GM18868 (cell line): ENCODE results near the gene PTCH2.
"Not testable (repeated sequence)": the region's sequence is repeated elsewhere in the genome, so short reads cannot be mapped to it uniquely, and the experiment has no call there.

Source experiments
- ATAC-seq: cut with Tn5 transposase; IDR thresholded peaks from one replicate; pipeline ENCODE4 v1.9.1; 2021; ENCODE audit warnings: mild to moderate bottlenecking, moderate library complexity; ENCODE audit not compliant: unreplicated experiment

PTCH2 gene

DNA sequence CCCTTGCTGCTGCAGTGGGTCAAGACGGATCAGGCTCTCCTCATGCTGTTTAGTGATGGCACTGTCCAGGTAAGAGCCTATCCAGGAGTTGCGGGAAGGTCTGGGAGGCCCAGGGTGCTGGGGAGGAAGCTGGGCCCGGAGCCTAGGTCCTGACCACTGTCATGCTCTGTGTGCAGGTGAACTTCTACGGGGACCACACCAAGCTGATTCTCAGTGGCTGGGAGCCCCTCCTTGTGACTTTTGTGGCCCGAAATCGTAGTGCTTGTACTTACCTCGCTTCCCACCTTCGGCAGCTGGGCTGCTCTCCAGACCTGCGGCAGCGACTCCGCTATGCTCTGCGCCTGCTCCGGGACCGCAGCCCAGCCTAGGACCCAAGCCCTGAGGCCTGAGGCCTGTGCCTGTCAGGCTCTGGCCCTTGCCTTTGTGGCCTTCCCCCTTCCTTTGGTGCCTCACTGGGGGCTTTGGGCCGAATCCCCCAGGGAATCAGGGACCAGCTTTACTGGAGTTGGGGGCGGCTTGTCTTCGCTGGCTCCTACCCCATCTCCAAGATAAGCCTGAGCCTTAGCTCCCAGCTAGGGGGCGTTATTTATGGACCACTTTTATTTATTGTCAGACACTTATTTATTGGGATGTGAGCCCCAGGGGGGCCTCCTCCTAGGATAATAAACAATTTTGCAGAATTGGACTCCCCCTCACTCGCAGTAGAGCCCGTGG is 37.6 kb downstream of the PTCH2 start:
- no peak for ATAC-seq

DNA sequence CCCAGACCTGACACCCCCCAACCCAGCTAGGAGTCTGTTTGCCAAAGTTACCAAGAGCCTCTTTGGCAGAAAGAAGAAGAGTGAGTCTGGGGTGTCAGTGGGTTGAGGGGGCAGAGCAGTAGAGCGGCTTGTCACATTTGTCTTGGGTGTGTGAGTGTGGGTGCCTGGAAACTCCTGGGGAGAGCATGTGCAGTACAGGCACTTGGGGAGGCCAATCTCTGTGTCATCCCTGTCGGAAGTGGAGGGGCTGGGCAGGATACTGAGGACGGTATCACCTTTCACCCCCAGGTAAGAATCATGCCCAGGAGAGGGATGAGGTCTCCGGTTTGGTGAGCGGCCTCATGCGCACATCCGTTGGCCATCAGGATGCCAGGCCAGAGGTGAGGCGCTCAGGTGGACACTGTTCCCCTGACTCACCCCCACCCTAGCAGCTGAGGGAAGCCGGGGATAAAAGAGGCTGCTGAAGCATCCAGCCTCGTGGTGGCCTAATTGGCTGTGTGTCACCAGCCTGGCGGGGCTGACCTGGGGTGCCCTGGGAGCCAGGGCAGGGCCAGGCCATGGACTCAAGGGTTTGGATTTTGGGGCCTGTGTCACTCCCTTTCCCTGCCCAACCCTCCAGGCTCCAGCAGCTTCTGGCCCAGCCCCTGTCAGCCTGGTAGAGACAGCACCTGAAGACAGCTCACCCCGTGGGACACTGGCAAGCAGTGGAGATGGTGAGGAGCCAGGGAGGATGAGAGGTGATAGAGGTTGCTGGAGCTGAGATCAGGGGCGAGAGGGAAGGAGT is 39.5 kb downstream of the PTCH2 start:
- no peak for ATAC-seq

DNA sequence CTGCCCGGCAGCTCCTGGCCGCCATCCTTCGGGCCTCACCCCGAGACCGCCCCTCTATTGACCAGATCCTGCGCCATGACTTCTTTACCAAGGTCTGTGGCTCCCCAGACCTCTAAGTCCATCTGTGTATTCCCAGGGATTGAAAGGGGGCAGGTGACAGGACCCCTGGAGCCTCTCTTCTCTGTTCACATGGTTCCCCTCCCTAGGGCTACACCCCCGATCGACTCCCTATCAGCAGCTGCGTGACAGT is 40.1 kb downstream of the PTCH2 start:
- ATAC-seq = no peak

DNA sequence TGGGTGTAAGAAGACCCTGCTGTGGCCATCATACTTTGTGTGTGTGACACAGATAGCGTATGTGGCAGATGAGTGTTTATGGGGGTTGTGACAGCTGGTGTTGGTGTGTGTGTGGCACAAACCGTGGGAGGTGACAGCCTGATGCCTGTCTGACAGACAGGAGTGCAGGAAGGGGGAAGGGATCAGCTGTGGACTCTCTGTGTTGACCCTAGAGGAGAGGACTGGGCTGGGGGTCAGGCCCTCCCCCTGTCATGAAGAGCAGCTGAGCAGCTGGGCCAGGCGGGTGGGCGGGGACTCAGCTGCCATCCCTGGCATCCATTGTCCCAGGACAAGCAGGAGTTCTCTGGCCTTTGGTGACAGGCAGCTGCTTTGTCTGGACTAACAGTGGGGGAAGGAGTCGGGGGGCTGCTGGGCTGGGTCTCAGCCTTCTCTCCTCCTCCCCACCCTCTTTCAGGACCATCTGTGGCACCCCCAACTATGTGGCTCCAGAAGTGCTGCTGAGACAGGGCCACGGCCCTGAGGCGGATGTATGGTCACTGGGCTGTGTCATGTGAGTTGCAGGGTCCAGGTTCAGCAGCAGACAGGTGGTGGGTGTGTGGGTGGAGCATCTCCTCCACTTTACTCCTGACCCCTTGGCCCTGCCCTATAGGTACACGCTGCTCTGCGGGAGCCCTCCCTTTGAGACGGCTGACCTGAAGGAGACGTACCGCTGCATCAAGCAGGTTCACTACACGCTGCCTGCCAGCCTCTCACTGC is 40.6 kb downstream of the PTCH2 start:
- ATAC-seq = no peak

DNA sequence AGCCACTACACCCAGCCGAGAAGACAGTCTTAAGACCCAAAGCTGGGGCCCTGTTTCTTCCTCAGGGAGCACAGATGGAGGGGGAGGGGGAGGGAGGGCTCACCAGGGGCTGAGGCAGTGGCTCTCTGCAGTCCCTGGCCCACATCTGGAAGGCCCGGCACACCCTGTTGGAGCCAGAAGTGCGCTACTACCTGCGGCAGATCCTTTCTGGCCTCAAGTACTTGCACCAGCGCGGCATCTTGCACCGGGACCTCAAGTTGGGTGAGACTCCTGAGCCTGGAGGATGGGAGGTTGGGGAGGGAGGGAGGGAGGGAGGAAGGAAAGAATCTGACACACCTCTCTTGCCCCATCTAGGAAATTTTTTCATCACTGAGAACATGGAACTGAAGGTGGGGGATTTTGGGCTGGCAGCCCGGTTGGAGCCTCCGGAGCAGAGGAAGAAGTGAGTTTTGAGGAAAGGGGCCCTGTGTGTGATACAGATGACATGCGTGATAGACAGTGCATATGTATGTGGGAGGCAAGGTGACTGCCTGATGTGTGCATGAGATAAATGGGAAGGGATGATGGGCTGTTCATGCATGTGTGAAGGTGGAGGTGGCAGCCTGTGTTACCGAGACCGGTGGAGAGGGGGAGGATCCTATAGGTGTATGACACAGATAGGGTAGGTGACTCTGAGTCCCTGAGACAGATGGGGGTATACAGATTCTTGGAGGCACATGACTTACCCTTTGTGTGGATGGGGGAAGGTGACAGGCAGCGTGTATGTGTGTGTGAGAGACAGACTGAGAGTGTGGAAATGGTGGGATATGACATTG is 41.4 kb downstream of the PTCH2 start:
- ATAC-seq = no peak

DNA sequence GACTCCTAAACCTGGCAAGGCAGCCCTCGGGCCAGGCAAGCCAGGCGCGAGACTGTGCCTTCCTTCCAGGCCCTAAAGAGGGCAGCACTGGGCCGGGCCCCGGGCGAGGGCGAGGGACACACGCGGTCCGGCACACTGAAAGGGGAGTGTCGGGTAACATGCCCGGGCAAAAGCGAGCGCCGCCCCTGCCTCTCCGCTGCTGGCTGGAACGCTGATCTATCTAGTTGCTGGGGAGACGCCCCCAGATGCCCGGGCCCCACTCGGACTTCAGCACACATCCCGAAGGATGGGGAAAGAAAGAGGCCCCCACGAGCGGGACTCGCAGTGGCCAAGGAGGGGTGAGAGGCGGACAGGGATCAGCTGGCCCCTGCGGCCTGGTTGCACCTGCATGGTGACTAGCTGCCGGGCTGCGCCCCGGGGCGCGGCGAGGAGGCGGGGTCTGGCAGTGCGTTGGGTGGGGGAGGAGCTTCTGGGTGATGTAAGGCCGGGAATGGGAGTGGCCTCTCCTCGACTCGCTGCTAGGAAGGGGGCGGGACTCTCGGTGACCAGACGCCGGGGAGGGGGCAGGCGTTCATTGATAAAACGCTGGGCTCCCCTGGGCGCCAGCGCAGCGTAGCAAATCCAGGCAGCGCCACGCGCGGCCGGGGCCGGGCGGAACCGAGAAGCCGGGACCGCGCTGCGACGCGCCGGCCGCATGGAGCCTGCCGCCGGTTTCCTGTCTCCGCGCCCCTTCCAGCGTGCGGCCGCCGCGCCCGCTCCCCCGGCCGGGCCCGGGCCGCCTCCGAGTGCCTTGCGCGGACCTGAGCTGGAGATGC is 43.1 kb downstream of the PTCH2 start, which contains the start of gene PLK3:
TSS of gene PLK3 (plus strand) at position 608 of the 815 bp plus-strand sequence. CDS start at position 695, 87 bp downstream.
- ATAC-seq = peak; percentile 89

DNA sequence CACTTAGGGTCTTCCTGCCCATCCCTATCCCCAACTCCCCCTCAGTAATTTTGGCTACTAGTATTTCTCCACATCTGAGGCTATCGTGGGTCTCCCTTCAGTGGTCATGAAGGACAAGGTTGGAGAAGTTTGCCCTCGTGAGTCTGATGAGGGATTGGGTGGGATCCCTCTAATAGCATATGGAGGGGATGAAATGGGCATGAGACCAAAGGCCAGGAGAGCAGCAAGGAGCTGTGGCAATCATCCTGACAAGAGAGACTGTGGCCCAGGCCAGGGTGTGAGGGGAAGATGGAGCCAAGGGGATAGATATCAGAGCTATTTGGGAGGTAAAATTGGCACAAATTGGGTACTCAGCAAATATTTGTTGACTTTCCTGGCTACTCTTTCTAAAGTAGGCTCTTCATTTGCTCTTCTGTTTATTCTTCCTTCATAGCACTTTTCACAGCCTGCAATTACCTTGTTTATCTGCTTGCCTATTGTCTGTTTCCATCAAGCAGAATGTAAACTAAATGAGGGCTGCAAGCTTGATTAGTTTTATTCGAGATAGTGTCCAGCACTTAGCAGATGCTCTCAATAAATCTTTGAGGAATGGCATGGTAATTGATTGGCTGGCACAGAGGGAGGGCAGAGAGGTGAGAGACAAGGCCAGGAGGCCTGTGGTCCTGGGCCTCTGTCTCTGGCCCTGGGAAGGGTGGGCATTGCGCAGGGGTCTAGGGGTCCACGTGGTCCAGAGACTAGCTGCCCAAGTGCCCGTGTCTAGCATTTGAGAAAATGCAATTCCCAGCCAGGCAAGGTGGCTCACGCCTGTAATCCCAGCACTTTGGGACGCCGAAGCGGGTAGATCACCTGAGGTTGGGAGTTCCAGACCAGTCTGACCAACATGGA is 44.3 kb downstream of the PTCH2 start:
- no peak for ATAC-seq

DNA sequence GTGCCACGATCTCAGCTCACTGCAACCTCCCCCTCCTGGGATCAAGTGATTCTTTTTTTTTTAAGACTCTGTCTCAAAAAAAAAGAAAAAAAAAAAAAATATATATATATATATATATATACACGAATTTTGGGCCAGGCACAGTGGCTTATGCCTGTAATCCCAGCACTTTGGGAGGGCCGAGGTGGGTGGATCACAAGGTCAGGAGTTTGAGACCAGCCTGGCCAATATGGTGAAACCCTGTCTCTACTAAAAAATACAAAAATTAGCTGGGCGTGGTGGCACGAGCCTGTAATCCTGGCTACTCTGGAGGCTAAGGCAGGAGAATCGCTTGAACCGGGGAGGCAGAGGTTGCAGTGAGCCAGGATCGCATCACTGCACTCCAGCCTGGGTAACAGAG is 45.2 kb downstream of the PTCH2 start:
- not testable (repeated sequence) for ATAC-seq

DNA sequence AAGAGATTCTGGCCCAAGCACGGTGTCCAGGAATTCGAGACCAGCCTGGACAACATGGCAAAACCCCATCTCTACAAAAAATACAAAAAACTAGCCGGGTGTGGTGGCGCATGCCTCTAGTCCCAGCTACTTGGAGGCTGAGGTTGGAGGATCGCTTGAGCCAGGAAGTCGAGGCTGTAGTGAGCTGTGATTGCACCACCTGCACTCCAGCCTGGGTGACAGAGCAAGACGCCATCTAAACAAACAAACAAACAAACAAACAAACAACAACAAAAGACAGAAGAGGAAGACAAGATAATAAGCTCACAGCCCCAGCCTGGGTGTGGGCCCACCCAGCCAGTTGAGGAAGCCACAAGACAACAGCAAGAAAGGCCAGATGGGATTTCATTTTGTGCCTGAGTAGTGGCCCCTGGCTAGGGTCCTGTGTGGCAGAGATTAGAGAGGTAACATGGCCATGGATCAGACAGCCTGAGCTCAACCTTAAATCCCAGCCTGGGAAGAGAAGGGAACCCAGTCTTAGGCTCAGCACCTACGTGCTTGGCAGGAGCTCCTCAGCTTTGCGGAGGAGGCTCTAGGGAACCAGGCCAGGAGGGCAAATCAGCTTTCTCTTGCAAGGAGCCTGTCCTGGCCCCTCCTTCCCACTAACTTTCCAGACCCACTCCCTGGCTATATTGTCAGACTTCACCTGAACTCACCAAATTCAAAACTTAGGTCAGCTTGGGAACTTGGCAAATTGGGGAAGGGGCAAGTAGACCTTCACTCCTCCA is 50.1 kb downstream of the PTCH2 start:
- ATAC-seq = no peak

DNA sequence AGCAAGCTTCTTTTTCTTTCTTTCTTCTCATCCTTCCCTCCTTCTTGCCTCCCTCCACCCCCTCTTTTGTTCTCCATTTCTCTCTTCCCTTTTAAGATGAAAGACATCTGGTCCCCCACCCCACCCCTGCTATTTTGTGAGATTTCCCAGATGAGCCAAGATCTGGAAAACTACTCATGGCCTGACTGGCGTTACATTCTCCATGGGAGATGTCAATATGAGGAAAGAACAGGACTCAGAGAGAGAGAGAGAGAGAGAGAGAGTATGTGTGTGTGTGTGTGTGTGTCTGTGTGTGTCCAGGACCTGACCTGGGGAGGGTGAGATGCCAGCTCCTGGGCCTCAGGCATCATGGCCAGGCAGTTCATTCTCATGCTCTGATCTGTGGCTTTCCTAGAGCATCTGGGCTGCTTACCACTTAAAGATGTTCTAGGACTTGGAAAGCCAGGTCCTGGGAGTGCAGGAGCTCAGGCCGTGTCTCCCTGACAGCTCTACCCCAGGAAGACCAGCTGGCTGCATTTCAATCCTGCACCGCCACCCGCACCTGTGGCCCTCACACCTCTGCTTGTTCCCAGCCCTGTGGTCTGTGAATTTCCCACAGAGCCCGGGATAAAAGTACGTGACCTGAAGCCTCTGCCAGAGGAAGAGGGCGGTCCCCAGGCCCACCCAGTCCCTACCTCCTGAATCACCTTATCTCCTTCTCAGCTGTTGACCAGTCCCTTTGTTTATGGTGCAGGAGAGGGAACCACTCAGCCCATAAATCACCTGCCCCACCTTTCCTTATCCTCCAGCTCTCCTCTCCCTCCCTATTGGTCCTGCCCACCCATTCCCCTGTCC is 51.9 kb downstream of the PTCH2 start:
- ATAC-seq = no peak

DNA sequence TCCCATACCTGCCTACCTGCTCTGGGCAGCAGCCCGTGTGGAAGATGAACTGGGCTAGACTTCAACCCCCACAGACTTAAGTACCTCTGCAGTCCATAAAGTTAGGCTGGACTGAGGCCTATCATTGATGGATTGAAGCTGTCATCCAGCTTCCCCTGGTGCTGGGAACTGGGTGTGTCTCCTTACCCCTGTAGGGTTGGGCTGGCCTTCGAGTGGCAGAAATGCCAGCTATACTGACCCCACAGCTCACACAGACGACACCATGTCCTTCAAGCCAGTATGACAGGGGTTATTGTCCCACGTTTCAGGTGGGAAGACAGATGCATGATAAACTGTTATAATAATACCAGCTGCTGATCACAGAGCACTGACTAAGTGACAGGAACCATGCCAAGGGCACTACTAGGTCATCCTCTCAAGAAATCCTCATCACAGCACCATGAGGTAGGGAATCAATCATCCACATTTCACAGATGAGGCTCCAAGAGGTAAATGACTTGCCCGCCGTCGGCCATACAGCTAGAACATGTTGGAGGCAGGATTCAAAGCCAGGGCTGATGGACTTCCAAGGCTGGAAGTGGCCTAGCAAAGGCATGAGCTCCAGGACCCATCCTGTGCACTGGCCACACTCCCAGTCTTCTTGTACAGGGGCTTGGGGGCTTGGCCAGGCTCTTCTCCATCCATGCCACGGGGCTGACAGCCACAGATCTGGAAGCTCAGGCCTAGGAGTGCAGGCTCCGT is 54.8 kb downstream of the PTCH2 start, which contains the start of gene BEST4:
TSS of gene BEST4 (minus strand) at position 51 of the 741 bp plus-strand sequence. CDS start 465 bp downstream, outside the sequence.
- ATAC-seq = no peak

DNA sequence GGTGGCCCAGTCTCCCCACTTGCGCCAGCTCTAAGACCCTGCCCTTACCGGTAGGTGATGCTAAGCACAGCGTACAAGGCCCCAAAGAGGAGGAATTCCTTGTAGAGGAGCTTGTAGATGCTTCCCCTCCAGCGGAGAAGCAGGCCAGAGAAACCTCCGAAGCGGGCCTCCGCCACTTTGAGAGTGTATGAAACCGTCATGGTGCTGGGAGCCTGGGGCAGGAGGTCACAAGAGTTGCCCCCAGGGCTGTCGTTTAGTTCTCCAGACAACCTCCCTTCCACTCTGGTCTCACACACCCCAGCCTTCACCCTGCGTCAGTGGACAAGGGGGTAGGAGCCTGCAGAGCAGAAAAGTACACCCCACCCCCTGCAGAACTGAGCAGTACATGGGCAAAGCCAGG is 55.5 kb downstream of the PTCH2 start:
- ATAC-seq = no peak

DNA sequence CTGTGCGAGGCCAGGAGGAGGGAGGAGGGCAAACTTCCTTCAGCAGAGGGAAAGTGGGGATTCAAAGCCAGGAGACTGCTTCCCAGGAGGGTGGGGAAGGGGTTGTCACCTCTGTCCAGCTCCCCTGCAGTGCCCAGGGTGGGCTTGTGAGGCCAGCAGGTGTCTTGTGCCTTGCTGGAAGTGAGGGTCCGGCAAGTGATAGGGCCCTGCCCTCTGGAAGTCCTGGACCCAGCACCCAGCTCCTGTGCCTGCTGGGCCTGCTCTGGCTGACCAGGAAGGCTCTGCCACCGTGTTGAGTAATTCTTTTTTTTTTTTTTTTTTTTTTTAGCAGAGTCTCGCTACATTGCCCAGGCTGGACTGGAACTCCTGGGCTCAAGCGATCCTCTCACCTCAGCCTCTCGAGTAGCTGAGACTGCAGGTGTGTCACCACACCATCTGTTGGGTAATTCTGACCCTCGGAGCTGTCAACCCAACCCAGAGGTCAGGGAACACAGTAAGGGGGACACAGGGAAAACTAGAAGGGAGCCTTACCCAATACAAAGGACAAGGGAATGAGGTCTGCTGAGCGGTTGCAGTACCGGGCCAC is 56.1 kb downstream of the PTCH2 start:
- no peak for ATAC-seq

DNA sequence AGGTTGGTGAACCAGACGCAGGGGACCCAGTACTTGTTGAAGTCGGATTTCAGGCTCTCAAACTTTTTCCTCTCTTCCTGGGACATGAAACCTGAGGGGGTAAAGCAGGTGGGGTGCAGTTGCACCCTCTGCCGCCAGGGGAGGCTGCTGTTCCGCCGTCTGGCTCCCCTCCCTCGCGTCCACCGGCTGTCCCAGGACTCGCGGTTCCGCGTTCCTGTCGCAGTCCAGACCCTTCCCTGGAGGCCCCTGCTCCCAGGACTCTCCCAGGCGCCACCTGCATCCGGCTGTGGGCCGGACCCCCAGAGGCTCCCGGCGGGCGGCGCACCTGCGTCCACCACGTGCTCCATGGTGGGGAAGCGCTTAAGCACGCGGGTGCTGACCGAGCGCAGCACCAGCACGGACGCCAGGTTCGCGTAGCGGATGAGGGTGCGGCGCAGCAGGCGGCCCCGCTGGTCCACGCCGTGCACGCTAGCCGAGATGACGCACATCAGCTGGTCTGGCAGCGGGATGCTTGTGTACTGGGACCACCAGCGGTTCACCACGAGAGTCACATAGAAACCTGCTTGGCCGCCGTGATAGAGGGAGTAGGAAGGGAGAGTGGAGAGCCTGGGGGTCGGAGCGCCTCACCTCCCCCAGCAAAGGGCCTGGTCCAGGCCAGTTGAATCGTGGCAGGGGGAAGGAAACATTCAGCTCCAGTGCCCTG is 56.8 kb downstream of the PTCH2 start:
- ATAC-seq = no peak

DNA sequence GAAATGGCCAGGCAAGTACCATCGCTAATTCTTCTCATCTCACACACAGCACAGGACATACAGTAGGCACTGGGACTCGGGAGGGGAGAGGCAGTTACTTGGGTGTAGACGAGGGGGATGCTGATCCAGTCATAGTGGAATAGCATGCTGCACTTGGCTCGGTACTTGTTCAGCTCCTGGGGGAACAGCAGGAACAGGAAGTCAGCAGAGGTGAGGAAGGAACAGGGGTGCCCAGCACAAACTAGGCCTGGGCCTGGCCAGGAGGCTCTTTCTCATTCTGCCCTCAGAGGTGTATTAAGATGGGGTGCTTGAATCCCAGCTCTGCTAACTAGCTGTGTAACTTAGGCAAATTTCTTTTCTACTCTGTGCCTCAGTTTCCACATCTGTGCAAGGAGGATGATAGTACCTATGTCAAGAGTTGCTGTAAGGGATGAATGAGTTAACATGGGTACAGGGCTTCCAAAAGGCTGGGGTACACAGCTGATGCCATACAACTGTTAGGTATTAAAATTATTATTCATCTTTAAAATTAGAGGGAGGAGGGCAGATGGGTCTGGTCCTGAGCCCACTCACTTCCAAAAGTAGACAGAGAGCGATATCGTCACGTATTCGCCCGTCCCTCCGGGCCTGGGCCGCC is 57.4 kb downstream of the PTCH2 start:
- ATAC-seq = no peak
